Stimulated activated naive CD4-positive, alpha-beta T cell treated with Interleukin-2 at 50 U/mL for 16 hours (primary cell): Measurements from ENCODE around the gene LDB2.

Source experiments
- DNase-seq: peaks from one replicate; lab custom pipeline; 2025; lab: John Stamatoyannopoulos, UW

LDB2 gene

GRCh38 chr4:16802044-16802443 is 96.4 kb downstream of the LDB2 start:
- DNase-seq = no peak

DNA sequence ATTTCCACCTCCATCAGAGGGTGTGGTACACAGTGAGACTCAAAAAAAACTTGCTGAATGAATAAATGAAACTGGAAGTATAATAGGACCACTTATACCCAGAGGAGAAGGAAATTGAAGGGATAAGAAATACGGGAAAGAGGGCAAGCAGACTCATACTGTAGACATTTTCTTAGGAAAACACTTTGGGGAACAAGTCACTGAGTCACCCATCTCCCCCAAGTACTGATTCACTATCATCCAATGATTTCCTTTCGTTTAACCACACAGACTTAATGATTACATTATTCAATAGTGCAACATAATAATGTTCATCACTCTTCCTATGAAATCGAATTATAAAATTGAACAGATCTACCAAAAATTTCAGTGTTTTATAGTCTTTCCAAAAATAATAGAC is 97.1 kb downstream of the LDB2 start:
- no peak for DNase-seq

DNA sequence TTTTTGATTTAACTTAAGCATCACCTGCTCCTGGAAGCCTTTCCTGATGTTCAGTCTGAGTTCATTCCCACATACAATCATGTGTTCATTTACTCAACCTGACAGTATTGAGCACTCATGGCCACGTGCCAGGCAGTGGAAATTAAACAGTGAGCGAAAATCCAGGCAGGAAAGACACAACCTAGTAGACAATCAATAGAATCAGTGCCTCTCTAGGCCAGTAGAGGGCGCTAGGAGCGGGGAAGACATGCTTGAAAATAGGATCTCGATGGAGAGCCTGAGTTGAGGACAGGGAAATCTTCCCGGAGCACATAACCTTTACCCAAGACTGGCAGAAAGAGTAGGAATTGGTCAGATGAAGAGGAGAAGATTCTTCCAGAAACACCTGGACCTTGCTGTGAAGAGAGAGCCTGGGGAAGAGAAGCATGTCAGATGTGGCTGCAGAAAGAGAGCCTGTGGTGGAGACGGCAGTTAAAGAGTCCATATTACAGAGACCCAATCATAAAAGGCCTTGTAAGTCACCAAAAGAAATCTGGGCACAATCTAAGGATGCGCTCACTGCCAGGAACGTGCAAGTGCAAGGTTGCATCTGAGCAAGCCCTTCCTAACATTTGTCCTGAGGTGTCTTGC is 103.5 kb downstream of the LDB2 start:
- no peak for DNase-seq

GRCh38 chr4:16791460-16791859 is 107.0 kb downstream of the LDB2 start:
- DNase-seq = no peak

DNA sequence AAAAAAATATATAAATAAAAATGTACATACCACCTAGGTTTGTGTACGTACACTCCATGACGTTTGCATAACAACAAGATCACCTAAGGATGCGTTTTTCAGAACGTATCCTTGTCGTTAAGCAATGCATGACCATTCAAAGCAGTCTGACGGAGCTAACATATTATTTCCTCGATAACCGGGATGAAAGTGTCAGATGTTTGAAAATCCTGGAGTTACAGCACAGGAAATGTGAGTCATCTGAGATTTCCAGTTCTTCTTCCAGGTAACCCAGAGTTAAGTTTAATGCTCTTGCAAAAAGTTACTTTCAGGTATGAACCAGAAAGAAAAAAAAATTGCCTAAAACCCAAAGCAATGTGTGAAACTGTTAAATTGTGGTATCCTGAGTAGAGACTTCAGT is 107.9 kb downstream of the LDB2 start:
- DNase-seq = no peak

GRCh38 chr4:16788868-16789267 is 109.6 kb downstream of the LDB2 start:
- no peak for DNase-seq

DNA sequence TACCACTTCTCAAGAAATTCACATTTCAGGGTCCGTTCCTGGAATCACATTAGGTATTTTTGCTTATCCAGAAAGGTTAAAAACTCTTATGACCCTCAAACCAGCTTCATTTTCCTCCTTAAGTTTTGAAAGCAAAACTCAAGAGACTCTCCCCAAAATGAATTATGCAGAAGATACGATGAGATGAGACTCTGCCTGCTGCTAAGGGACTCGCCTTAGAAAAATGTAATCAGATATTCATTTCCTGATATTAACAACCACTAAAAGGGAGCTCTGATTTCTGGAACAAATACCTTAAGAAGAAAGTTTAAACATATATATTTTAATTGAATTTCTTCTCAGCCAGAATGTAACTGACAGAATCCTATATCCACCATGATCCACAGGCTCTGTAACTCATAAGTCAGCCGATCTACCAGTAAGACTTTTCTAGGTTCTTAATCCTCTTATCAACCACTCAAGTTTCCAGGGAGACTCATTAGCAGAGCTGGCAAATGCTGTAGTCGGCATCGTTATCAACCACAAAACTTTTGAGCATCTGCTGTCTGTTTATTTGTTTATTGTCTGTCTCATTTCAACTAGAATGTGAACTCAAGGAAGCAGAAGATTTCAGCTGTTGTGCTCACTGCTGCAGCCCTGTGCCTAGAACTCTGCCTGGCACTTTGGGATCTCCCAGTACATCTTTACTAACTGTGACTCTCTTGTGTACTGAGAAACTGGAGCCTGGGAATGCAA is 112.5 kb downstream of the LDB2 start:
- DNase-seq = no peak

DNA sequence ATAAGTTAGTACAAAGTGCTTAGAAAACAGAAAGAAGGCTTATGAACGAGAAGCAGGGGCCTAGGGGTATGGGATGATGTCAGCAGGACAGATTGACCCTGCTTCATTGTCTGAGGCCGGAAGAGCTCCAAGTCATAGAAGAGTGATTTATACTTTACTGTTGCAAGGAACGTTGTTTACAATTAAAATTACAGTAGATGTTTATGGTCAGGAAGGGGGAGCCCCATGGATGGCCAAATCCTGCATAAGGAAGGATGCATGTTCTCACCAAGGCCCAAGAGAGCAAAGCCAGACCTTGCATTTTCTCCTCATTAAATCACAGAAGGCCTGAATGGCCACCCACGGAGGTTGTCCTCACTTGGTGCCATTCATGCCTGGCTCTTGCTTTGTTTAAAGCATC is 115.3 kb downstream of the LDB2 start:
- no peak for DNase-seq

GRCh38 chr4:16779028-16779675 is 119.3 kb downstream of the LDB2 start:
- DNase-seq = no peak

GRCh38 chr4:16777726-16778125 is 120.7 kb downstream of the LDB2 start:
- DNase-seq = no peak

DNA sequence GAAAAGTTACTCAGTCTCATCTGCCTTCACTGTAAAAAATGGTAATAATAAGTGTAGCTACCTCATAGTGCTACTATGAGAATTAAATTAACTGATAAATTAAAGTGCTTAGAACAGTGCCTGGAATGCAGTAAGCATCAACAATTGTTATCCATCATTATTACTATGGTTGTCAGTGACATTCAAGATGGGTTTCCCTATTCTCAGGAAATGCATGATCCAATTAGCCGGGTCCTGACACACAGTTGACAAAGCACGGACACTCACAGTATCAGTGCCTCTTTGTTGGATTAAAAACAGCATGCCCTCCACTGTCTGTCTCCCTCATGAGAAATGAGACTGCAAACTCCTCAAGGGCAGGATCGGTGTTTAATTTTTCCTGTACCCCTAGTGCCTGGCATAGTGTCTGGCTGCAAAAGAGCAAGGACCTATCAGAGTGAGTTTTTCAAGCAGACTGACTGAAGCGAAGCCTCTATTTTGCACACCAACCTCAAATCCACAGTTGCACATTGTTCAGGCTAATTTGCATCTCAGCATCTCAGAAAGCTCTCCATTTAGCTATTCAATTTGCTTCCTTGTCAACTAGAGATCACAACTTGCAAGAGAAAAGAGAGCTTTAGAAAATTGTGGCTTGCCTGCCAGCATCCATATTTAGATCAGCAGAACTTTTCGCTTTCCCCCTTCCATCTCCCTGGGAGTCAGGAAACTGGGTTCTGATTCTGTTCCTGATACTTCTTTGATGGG is 122.9 kb downstream of the LDB2 start:
- no peak for DNase-seq

DNA sequence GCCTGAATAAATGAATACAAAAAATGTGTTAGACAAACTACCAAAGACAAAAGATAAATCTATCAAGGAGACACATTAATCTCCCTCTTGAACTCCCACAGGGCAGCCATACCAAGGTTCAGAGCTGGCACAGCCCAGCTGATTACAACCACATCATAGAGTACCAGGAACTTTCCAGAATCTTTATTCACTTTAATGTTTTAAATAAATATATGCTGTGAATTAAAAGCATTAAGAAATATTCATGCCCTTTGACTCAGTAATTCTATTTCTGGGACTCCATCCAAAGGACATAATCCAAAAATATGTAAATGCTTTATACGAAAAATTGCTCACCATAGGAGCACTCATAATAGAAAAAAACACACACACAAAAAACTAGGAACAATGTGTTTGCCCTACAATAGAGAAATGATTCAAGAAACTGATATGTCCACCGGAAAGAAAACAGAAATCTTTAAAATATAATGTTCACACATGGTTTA is 126.0 kb downstream of the LDB2 start:
- DNase-seq = no peak

- DNase-seq = no peak
Observed at GRCh38 chr4:16770710-16771285, 127.6 kb downstream of the LDB2 start.

DNA sequence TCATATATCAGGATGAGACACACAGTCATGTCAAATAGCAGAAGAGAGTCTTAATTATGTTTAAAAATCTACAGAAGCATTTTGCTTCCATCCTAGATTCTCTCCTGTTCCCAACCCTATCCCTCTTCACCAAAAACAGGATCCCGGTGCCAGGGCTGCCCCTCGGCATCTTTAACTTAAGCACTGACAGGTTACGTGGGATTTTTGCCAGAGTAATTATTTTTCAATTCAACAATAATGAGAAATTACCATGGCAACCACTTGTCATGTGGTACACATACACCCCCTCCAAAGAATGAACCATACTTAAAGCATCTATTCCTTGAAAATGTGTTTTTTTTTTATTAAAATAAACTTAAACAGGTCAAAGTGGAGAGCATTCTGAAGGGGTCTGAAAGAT is 130.6 kb downstream of the LDB2 start:
- no peak for DNase-seq

GRCh38 chr4:16767251-16767650 is 131.2 kb downstream of the LDB2 start:
- DNase-seq = no peak

- no peak for DNase-seq
Observed at GRCh38 chr4:16765546-16765945, 132.9 kb downstream of the LDB2 start.

- no peak for DNase-seq
Observed at GRCh38 chr4:16764622-16765021, 133.8 kb downstream of the LDB2 start.

GRCh38 chr4:16760617-16761363 is 137.7 kb downstream of the LDB2 start:
- DNase-seq = no peak

- DNase-seq = no peak
Observed at GRCh38 chr4:16759931-16760582, 138.4 kb downstream of the LDB2 start.

- DNase-seq = no peak
Observed at GRCh38 chr4:16758816-16759215, 139.6 kb downstream of the LDB2 start.

- DNase-seq = no peak
Observed at GRCh38 chr4:16758255-16758654, 140.2 kb downstream of the LDB2 start.
